HUES48 (cell line): Measurements from ENCODE around the gene ARHGAP22.

Experiments
- H3K27ac ChIP-seq: one replicate; pipeline ENCODE4 v1.7.0; 2013; ENCODE audit warnings: low read depth, low read length, inconsistent platforms
- H3K27me3 ChIP-seq: 2 replicates; pipeline ENCODE4 v1.6.1; 2013; ENCODE audit warnings: mild to moderate bottlenecking, low read length; ENCODE audit not compliant: control insufficient read depth, insufficient read depth
- H3K36me3 ChIP-seq: 2 replicates; pipeline ENCODE4 v1.6.1; 2013; ENCODE audit warnings: low read length; ENCODE audit not compliant: control insufficient read depth, insufficient read depth
- H3K4me1 ChIP-seq: 2 replicates; pipeline ENCODE4 v1.6.1; 2013; ENCODE audit warnings: mild to moderate bottlenecking, low read length; ENCODE audit not compliant: control insufficient read depth, insufficient read depth
- H3K4me3 ChIP-seq: 2 replicates; pipeline ENCODE4 v1.5.1; 2013; ENCODE audit warnings: mild to moderate bottlenecking, low read depth, low read length
- H3K9ac ChIP-seq: 2 replicates; pipeline ENCODE4 v1.6.1; 2013; ENCODE audit warnings: mild to moderate bottlenecking, low read depth, low read length, moderate library complexity
- H3K9me3 ChIP-seq: 2 replicates; pipeline ENCODE4 v1.6.1; 2013; ENCODE audit warnings: low read length; ENCODE audit not compliant: control insufficient read depth, insufficient read depth

Gene ARHGAP22

GRCh38 chr10:48500771-48501170, 104.1 kb downstream of the ARHGAP22 start:
- Histone ChIP-seq H3K27ac (no peak overlapping the region), H3K36me3 (no peaks in the 10 kb centered on the region), H3K4me1 (no peaks in the 10 kb centered on the region), H3K9me3 (no peaks in the 10 kb centered on the region), H3K9ac (no peak overlapping the region), H3K27me3 (no peaks in the 10 kb centered on the region), H3K4me3 (no peak overlapping the region)

GRCh38 chr10:48498940-48499510, 105.8 kb downstream of the ARHGAP22 start:
- no peak overlapping the region for H3K27ac ChIP-seq
- no peaks in the 10 kb centered on the region for H3K36me3 ChIP-seq
- H3K27me3 ChIP-seq: no peaks in the 10 kb centered on the region
- H3K9me3 ChIP-seq: no peaks in the 10 kb centered on the region
- H3K4me3 ChIP-seq: no peak overlapping the region
- H3K4me1 ChIP-seq: no peaks in the 10 kb centered on the region
- H3K9ac ChIP-seq: no peak overlapping the region

GRCh38 chr10:48497780-48498770, 106.8 kb downstream of the ARHGAP22 start:
- Histone ChIP-seq H3K9ac (no peak overlapping the region), H3K4me1 (no peaks in the 10 kb centered on the region), H3K27ac (no peak overlapping the region), H3K27me3 (no peaks in the 10 kb centered on the region), H3K9me3 (no peaks in the 10 kb centered on the region), H3K36me3 (no peaks in the 10 kb centered on the region), H3K4me3 (no peak overlapping the region)

GRCh38 chr10:48496831-48497779, 107.8 kb downstream of the ARHGAP22 start:
- Histone ChIP-seq H3K9me3 (no peaks in the 10 kb centered on the region), H3K9ac (no peak overlapping the region), H3K27ac (no peak overlapping the region), H3K27me3 (no peaks in the 10 kb centered on the region), H3K36me3 (no peaks in the 10 kb centered on the region), H3K4me1 (no peaks in the 10 kb centered on the region), H3K4me3 (no peak overlapping the region)

GRCh38 chr10:48496105-48496830, 108.6 kb downstream of the ARHGAP22 start:
- no peaks in the 10 kb centered on the region for H3K27me3 ChIP-seq
- H3K36me3 ChIP-seq: no peaks in the 10 kb centered on the region
- H3K4me1 ChIP-seq: no peaks in the 10 kb centered on the region
- no peak overlapping the region for H3K9ac ChIP-seq
- H3K27ac ChIP-seq: no peak overlapping the region
- H3K9me3 ChIP-seq: no peaks in the 10 kb centered on the region
- no peak overlapping the region for H3K4me3 ChIP-seq

GRCh38 chr10:48495282-48496045, 109.4 kb downstream of the ARHGAP22 start:
- H3K36me3 ChIP-seq: no peaks in the 10 kb centered on the region
- H3K9ac ChIP-seq: no peak overlapping the region
- no peak overlapping the region for H3K4me3 ChIP-seq
- no peak overlapping the region for H3K27ac ChIP-seq
- H3K9me3 ChIP-seq: no peaks in the 10 kb centered on the region
- H3K4me1 ChIP-seq: no peaks in the 10 kb centered on the region
- H3K27me3 ChIP-seq: no peaks in the 10 kb centered on the region

- Histone ChIP-seq H3K36me3 (no peaks in the 10 kb centered on the region), H3K4me3 (no peak overlapping the region), H3K27ac (no peak overlapping the region), H3K4me1 (no peaks in the 10 kb centered on the region), H3K9me3 (no peaks in the 10 kb centered on the region), H3K27me3 (no peaks in the 10 kb centered on the region), H3K9ac (no peak overlapping the region)
These were observed 110.3 kb downstream of the ARHGAP22 start for GRCh38 chr10:48494611-48495010.

- no peak overlapping the region for H3K27ac ChIP-seq
- H3K9me3 ChIP-seq: no peaks in the 10 kb centered on the region
- H3K4me1 ChIP-seq: no peaks in the 10 kb centered on the region
- no peak overlapping the region for H3K4me3 ChIP-seq
- H3K27me3 ChIP-seq: no peaks in the 10 kb centered on the region
- no peak overlapping the region for H3K9ac ChIP-seq
- H3K36me3 ChIP-seq: no peaks in the 10 kb centered on the region
These were observed 110.8 kb downstream of the ARHGAP22 start for GRCh38 chr10:48494073-48494472.

- no peaks in the 10 kb centered on the region for H3K27me3 ChIP-seq
- no peak overlapping the region for H3K9ac ChIP-seq
- H3K36me3 ChIP-seq: no peaks in the 10 kb centered on the region
- no peaks in the 10 kb centered on the region for H3K9me3 ChIP-seq
- H3K27ac ChIP-seq: no peak overlapping the region
- H3K4me3 ChIP-seq: no peak overlapping the region
- H3K4me1 ChIP-seq: no peaks in the 10 kb centered on the region
These were observed 111.6 kb downstream of the ARHGAP22 start for GRCh38 chr10:48493083-48493871.
